Fibroblast of peridontal ligament (primary cell): ENCODE data around the gene COL9A2.
A peak's percentile ranks its signal among the peaks of the same experiment; 100 is the strongest.
"Not testable (repeated sequence)": the region's sequence is repeated elsewhere in the genome, so short reads cannot be mapped to it uniquely, and the experiment has no call there.

Experiments used
- DNase-seq: peaks from one replicate; pipeline ENCODE4 v3.0.0-alpha.2; 2010; ENCODE audit errors: extremely low read depth

The COL9A2 gene

DNA sequence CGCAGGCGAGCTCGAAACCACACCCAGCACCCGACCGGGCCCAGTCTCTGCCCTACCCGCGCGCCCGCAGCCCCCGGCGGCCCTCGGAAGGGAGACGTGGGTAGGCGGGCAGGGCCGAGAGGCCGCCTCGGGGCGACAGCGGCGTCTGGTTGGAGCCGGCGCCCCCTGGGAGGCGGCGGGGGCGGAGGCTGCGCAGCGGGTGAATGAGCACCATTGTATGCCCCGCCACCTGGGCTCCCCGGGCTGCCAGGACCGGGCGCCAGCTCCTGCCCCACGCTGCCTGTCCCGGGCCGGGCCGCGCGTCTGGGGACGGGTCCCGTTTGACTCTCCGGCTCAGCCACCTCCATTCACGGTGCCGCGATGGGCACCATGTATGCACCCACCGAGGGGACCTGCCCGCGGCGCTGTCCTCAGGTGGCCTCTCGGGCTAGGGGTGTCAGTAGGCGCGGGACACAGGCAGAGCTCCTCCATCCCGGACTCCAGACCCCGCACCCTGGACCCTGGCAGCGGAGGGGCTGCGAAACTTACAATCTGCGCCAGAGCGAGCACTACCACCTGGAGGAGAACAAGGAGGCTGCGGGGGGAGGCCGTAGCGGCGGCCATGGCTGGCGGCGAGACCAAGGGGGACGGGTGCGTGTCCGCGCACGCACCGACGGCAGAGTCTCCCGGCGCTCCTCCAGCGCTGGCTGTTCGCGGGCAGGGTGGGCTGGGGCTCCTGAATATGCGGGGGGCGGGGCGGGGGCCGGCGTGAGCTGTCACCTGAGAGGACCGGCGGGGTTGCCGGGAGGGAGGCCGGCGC, at the start of gene COL9A2:
COL9A2 (minus strand) TSS at position 692 of the 799 bp plus-strand sequence; CDS start at position 603, 89 bp downstream.
- DNase-seq = no peak

GRCh38 chr1:40363721-40364120, 46.6 kb upstream of the COL9A2 start:
- DNase-seq = no peak

DNA sequence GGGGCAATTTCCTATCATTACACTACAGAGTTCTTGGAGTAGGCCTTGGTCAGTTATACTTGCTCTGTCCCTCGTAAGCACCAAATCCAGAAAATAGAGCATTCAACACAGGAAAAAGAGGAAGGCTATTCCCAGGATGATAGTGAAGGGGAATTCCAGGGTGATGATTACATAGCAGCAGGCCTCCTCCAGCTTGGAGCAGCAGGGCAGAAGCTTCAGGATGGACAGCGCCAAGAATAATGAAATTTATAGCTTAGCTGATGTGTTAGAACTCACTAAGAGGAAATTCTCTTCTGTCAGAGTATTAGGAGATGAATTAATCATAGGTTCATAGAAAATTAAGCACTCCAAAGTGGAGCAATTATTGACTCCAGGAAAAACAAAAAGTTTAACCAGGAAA, 45.6 kb upstream of the COL9A2 start:
- peak; percentile 58 for DNase-seq

DNA sequence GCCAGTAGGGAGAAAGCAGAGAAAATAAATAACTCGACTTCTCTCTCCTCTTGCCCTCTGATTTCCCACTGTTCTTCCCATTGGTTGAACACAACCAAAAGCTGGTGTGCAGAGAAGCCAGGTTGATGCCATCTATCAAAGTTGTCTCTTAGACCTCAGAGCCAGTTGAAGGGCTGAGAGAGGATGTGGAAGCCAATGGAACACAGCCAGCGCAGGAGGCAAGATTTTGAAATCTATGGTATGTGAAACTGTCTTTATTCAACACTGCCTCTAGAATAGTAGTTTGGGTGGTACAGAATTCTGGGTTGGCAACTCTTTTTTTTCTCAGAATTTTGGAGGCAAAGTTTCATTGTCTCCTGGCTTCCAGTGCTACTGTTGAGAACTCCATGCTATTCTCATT, 45.1 kb upstream of the COL9A2 start:
- no peak for DNase-seq

- DNase-seq = no peak
Observed at GRCh38 chr1:40361637-40362036, 44.6 kb upstream of the COL9A2 start.

DNA sequence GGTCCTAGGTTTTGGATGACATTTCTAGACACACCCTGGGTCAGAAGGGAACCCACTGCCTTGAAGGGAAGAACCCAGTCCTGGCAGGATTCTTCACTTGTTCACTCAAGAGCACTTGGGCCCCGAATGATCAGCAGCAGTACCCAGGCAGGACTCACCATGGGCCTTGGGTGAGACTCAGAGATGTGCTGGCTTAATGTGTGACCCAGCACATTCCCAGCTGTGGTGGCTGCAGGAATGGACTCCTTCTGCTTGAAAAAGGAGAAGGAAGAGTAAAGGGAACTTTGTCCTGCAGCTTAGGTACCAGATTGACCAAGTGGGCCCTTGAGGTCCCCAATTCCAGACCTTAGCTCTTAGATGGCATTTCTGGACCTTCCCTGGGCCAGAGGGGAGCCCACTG, 44.1 kb upstream of the COL9A2 start:
- no peak for DNase-seq

- DNase-seq = no peak
Observed at GRCh38 chr1:40360631-40361030, 43.5 kb upstream of the COL9A2 start.

GRCh38 chr1:40357625-40358024, 40.5 kb upstream of the COL9A2 start:
- DNase-seq = no peak

DNA sequence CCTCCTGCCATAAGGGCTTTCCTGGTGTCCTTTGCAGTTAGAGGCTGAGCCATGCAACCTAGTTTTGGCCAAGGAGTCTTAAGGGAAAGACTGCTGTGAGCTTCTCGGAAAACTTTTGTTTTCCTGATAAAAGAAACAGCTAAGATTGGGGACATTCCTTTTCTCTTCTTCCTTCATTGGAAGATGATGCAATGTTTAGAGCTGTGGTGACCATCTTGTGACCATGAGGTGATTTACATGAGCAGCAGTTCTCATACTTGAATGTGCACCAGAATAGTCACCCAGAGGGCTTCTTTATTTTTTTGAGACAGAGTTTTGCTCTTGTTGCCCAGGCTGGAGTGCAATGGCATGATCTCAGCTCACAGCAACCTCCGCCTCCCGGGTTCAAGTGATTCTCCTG, 36.0 kb upstream of the COL9A2 start:
- DNase-seq = no peak

DNA sequence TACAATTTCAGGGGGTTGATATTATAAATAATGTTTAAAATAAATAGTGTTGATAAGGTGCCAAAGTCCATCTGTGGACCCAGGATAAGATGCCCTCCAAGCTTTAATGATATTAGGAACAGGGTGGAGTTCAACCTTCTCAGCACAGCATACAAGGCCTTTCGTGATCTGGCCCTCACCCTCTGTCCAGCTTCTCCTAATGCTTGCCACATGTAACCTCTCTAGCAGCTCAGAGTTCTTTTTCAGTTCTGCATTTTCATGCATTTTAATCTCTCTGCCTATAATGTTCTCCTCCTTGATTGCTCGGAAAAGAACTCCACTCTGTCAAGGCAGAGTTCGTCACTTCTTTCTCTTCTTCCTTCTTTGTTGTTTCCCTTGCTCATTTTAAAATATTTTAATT, 35.0 kb upstream of the COL9A2 start:
- no peak for DNase-seq

DNA sequence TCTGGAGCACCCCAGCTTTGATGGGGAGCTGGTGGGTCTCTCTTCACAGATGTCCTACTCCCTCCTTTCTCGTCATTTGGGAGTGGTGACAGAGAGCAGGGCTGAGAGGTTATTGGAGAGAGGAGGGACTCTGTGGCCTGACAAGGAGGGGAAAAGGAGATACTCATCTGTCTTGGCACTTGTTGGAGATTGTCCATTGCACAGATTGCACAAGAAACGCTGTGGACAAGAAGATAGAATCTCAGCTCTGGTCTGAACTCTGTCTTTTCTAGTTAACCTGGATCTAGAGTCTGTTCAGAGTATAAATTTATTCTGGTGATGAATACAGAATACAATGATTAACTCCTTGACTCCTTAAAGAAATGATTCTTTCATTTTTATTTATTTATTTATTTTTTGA, 34.0 kb upstream of the COL9A2 start:
- DNase-seq = no peak

DNA sequence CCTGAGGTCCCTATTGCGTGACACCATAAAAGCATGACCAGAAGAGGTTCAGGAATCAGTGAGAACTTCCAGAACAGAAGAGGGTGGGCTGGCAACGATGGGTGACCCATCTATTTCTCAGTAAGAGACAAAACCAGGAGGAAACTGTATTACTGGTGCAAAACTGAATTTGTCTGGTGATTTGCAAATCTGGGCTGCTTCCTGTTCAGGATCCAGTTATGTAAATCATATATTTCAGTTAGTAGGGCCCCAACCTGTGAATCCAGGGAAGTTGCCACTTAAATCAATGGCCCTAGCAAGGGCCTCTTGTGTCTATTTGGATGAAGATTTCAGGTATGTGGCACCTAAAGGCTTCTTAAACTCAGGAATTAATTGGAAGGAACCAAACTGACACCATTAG, 33.3 kb upstream of the COL9A2 start:
- no peak for DNase-seq

GRCh38 chr1:40344597-40344996, 27.5 kb upstream of the COL9A2 start:
- peak; percentile 84 for DNase-seq

DNA sequence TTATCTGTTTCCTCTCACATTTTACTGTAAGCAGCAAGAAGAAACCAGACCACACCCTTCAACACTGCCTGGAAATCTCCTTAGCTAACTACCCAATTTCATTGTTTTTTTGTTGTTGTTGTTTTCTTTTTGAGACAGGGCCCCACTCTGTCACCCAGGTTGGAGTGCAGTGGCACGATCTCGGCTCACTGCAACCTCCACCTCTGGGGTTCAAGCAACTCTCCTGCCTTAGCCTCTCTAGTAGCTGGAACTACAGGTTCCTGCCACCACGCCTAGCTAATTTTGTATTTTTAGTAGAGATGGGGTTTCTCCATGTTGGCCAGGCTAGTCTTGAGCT, 25.3 kb upstream of the COL9A2 start:
- not testable (repeated sequence) for DNase-seq

- DNase-seq = peak; percentile 14
Observed at GRCh38 chr1:40341491-40342380, 24.6 kb upstream of the COL9A2 start.

DNA sequence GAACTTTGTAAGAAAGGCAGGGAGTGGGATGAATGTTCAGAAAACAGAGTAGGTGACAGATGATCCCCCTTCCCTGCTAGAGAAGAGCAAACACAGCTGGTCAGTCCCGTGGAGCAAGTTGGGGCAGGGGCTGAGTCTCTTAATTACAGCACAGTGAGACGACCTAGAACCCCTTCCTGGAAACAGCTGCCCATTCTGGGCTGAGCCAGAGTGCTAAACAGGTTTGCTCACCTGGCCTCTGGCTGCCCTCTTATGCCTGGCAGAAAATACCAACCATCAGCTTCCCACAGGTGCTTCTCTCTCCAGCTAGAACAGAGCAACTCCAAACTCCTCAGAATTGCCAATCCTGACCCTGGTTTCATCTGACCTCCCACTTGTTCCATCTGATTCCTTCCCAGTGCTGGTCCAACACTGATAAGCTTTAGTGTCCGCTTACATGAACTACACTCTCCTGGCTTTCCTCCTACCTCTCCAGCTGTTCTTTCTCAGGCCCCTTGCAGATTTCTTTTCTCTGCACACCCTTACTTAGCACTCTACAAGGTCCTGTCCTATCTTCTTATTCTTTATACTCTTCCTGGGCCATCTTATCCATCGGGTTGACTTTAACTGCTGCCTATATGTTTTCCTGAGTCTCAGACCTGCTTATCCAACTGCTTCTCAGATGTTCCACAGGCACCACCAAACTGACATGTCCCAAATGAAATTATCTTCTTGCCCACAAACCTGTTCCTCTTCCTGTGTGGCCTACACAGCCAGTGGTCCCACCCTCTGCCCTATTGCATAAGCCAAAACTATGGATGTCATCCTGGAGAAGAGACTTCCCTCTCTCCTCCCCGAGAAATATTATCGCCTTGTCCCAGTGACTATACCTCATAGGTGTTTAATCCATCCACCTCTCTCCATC, 22.6 kb upstream of the COL9A2 start:
- no peak for DNase-seq

- DNase-seq = peak; percentile 80
Observed at GRCh38 chr1:40338745-40339419, 21.8 kb upstream of the COL9A2 start.

- no peak for DNase-seq
Observed at GRCh38 chr1:40337443-40337842, 20.4 kb upstream of the COL9A2 start.

DNA sequence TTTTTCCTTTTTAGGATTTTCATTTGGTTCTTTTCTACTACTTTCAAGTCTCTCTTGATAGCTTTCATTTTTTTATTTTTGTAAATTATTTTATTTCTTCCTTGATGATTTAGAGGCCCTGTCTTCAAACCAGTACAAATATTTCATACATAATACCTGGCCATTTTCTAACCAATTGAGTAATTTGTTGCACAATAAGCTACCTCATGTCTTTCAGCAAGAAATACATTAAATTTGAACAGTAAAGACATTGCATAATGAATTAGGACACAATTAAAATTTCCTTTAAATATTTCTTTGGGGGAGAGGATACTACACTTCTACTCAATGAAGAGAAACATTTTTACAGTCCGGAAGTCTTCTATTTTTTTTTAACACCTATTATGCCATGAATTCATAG, 15.6 kb upstream of the COL9A2 start:
- DNase-seq = no peak

GRCh38 chr1:40331403-40331802, 14.3 kb upstream of the COL9A2 start:
- not testable (repeated sequence) for DNase-seq

DNA sequence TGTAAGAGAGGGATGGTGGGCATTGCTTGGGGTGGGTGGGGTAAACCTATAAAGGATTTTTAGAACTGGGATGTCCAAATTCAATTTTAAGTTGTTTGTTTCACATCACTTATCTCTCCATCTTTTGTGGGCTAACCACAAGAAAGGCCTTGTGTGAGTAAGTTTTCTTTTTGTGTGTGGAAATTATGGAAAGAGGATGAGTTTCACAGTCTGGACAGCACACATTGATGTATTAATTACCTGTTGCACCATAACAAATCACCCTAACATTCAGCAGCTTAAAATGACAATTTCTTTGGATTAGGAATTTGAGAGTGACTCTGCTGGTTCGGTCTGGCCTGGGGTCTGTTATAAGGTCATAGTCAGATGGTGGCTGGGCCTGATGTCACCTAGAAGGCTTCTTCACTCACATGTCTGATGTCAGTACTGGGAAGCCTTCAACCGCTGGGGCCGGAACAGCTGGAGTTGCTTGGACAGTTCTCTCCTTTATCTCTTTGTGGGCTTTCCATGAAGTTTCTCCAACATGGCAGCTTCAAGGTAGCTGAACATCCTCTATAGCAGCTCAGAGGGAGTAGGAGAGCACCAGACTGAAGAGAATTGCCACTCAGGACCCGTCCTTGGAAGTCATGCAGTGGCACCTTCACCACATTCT, 2.0 kb upstream of the COL9A2 start:
- no peak for DNase-seq
